ENCODE results near the gene APRT.

GRCh38 chr16:88782454-88783390, 29.0 kb downstream of the APRT start:
- TF ChIP-seq, protein P1, sequence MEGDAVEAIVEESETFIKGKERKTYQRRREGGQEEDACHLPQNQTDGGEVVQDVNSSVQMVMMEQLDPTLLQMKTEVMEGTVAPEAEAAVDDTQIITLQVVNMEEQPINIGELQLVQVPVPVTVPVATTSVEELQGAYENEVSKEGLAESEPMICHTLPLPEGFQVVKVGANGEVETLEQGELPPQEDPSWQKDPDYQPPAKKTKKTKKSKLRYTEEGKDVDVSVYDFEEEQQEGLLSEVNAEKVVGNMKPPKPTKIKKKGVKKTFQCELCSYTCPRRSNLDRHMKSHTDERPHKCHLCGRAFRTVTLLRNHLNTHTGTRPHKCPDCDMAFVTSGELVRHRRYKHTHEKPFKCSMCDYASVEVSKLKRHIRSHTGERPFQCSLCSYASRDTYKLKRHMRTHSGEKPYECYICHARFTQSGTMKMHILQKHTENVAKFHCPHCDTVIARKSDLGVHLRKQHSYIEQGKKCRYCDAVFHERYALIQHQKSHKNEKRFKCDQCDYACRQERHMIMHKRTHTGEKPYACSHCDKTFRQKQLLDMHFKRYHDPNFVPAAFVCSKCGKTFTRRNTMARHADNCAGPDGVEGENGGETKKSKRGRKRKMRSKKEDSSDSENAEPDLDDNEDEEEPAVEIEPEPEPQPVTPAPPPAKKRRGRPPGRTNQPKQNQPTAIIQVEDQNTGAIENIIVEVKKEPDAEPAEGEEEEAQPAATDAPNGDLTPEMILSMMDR (IDR thresholded peaks at IDR 0.05; ENCODE audit: low read depth, low read length, poor library complexity, severe bottlenecking), result no peak
- no peak for TF ChIP-seq EZH2phosphoT487 (IDR thresholded peaks at IDR 0.05; ENCODE audit: borderline replicate concordance, low read length)

Measured in DOHH2 (cell line).